HG02970 (cell line): ENCODE measurements around the gene ANK2.

ENCODE experiments used
- ATAC-seq: cut with Tn5 transposase; IDR thresholded peaks from one replicate; pipeline ENCODE4 v1.9.1; 2021; ENCODE audit warnings: mild to moderate bottlenecking, moderate library complexity, moderate number of reproducible peaks; ENCODE audit not compliant: unreplicated experiment, low FRiP score

The ANK2 gene

GRCh38 chr4:113423631-113424030 lies 374.2 kb downstream of the ANK2 start:
- no peak for ATAC-seq

GRCh38 chr4:113433116-113433515 lies 383.7 kb downstream of the ANK2 start:
- ATAC-seq: no peak
